ENCODE measurements around the gene SRMS.

Gene SRMS

DNA sequence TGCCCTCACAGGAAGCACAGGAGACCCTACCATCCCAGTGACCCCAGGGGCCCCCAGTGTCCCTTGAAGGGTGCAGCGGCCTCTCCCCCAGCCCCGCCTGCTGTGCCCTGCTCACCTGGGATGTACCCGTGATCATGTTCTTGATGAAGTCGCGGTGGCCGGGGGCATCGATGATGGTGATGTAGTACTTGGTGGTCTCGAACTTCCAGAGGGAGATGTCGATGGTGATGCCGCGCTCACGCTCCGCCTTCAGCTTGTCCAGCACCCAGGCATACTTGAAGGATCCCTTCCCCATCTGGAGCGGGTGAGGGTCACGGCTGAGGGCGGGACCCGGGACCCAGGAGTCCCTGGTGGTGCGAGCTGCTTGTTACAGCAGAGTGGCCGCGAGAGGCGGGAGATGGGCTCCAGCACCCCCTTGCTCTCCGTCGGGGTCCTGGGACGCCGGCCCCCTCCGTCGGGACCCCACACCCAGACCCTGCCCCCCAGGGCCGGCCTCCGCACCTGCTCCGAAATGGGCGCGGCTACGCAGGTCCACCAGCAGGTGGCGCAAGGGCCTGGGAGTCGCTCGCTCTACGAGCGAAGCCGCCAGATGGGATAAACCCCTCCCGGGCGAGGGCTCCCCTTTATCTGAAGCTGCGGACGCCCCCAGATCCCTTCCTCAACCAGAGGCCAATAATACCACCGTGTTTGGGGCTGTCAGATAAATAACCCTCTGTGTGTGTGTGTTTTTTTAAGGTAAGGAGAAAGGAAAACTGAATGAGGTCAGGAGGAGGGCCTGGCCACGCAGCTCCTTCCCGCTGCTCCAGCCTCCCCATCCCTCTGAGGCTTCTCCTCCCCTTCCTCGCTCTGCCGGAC, 51.6 kb downstream of the SRMS start:
- Histone ChIP-seq H2AFZ (ENCODE audit: low read length) (peak overlapping the region; percentile 43; the same call in 1 of the 2 replicates), H3K27me3 (replicated peaks; ENCODE audit: insufficient read depth, low read length) (peaks cover 56% of the 10 kb centered on the region), H3K4me2 (ENCODE audit: low read depth, low read length) (peak overlapping the region; percentile 85), H3K9me2 (replicated peaks; ENCODE audit: insufficient read depth, low read length) (no peaks in the 10 kb centered on the region), H3K4me3 (ENCODE audit: low read length) (peak overlapping the region; percentile 47), H3K79me2 (ENCODE audit: low read length) (no peaks in the 10 kb centered on the region), H4K20me1 (ENCODE audit: insufficient read depth, low read length) (no peaks in the 10 kb centered on the region), H3K27ac (ENCODE audit: low read length) (no peak overlapping the region), H3F3A (ENCODE audit: insufficient read depth, low read length) (no peaks in the 10 kb centered on the region), H3K4me1 (ENCODE audit: low read length) (no peaks in the 10 kb centered on the region), H3K36me3 (replicated peaks; ENCODE audit: insufficient read depth, low read length) (no peaks in the 10 kb centered on the region), H3K9ac (ENCODE audit: low read length) (no peak overlapping the region), H3K9me3 (replicated peaks; ENCODE audit: insufficient read depth, low read length) (no peaks in the 10 kb centered on the region)
- DNase-seq: peak; percentile 70
- TF ChIP-seq, protein P1, sequence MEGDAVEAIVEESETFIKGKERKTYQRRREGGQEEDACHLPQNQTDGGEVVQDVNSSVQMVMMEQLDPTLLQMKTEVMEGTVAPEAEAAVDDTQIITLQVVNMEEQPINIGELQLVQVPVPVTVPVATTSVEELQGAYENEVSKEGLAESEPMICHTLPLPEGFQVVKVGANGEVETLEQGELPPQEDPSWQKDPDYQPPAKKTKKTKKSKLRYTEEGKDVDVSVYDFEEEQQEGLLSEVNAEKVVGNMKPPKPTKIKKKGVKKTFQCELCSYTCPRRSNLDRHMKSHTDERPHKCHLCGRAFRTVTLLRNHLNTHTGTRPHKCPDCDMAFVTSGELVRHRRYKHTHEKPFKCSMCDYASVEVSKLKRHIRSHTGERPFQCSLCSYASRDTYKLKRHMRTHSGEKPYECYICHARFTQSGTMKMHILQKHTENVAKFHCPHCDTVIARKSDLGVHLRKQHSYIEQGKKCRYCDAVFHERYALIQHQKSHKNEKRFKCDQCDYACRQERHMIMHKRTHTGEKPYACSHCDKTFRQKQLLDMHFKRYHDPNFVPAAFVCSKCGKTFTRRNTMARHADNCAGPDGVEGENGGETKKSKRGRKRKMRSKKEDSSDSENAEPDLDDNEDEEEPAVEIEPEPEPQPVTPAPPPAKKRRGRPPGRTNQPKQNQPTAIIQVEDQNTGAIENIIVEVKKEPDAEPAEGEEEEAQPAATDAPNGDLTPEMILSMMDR (IDR thresholded peaks at IDR 0.05; ENCODE audit: low read length): peak; percentile 92
- TF ChIP-seq EZH2phosphoT487 (IDR thresholded peaks at IDR 0.05; ENCODE audit: low read length): no peak

DNA sequence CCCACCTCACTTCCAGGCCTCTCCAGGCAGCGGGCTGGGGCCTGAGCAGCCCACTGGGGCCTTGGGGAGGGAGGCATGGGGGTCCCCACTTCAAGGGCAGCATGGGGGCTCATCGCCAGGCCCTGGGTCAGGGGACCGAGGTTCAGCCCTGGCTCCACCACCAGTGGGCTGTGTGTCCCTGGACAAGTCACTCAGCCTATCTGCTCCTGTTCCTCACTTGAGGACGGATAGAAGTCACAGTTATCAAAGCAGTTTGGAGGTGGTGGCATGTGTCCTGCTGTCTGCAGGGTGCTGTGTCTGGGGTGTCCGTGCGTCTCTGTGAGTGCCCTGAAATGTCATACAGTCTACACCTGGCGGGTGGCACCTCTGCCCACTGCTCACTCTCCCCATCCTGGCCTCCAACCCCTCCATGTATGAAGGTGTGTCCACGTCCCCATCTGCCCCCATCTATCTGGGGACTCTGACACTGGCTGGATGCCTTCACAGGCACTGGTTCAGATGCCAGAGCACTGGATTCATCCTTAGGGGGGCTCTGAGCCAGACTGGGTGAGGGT, 52.3 kb downstream of the SRMS start:
- no peak overlapping the region for H3K27ac ChIP-seq (ENCODE audit: low read length)
- DNase-seq: no peak
- H3K9me2 ChIP-seq (replicated peaks; ENCODE audit: insufficient read depth, low read length): no peaks in the 10 kb centered on the region
- H3K9me3 ChIP-seq (replicated peaks; ENCODE audit: insufficient read depth, low read length): no peaks in the 10 kb centered on the region
- H3F3A ChIP-seq (ENCODE audit: insufficient read depth, low read length): no peaks in the 10 kb centered on the region
- H3K9ac ChIP-seq (ENCODE audit: low read length): no peak overlapping the region
- TF ChIP-seq EZH2 (optimal IDR thresholded peaks at IDR 0.05; ENCODE audit: low read depth, low read length): no peak
- TF ChIP-seq, protein P1 (IDR thresholded peaks at IDR 0.05; ENCODE audit: low read length): no peak
- TF ChIP-seq EZH2phosphoT487 (IDR thresholded peaks at IDR 0.05; ENCODE audit: low read length): no peak
- H3K4me1 ChIP-seq (ENCODE audit: low read length): no peaks in the 10 kb centered on the region
- no peaks in the 10 kb centered on the region for H3K79me2 ChIP-seq (ENCODE audit: low read length)
- H3K4me2 ChIP-seq (ENCODE audit: low read depth, low read length): no peak overlapping the region
- no peak overlapping the region for H3K4me3 ChIP-seq (ENCODE audit: low read length)
- H2AFZ ChIP-seq (ENCODE audit: low read length): no peak overlapping the region
- H3K27me3 ChIP-seq (replicated peaks; ENCODE audit: insufficient read depth, low read length): peaks cover 62% of the 10 kb centered on the region
- H4K20me1 ChIP-seq (ENCODE audit: insufficient read depth, low read length): no peaks in the 10 kb centered on the region
- no peaks in the 10 kb centered on the region for H3K36me3 ChIP-seq (replicated peaks; ENCODE audit: insufficient read depth, low read length)

DNA sequence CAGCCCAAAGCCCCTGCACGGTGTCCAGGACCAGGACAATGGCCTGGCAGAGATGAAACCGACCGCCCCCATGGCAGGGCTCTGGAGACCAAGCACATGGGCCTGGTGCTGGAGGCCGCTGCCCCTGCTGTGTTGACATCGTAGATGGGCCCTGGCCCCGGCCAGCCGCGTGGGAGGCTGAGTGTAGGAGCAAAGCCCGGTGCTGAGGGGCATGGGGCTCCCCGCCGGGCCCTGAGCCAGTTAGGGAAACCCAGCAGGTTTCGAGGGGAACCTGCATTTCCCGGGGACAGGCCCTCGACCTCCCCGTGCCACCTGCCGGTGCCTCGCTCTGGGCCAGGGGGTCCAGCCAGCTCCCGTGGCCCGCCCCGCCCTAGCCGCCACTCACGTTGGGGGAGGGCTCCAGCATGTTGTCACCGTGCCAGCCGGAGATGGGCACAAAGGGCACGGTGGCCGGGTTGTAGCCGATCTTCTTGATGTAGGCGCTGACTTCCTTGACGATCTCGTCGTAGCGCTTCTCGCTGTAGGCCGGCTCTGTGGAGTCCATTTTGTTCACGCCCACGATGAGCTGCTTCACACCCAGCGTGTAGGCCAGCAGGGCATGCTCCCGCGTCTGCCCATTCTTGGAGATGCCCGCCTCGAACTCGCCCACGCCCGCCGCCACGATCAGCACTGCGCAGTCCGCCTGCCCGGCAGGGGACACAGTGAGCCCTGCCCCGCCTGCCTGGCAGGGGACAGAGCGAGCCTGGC, 53.0 kb downstream of the SRMS start:
- Histone ChIP-seq H3K9me2 (replicated peaks; ENCODE audit: insufficient read depth, low read length) (no peaks in the 10 kb centered on the region), H3K36me3 (replicated peaks; ENCODE audit: insufficient read depth, low read length) (no peaks in the 10 kb centered on the region), H3K27me3 (replicated peaks; ENCODE audit: insufficient read depth, low read length) (peaks cover 67% of the 10 kb centered on the region), H4K20me1 (ENCODE audit: insufficient read depth, low read length) (no peaks in the 10 kb centered on the region), H3K4me1 (ENCODE audit: low read length) (no peaks in the 10 kb centered on the region), H2AFZ (ENCODE audit: low read length) (no peak overlapping the region), H3K79me2 (ENCODE audit: low read length) (no peaks in the 10 kb centered on the region), H3K4me3 (ENCODE audit: low read length) (no peak overlapping the region), H3F3A (ENCODE audit: insufficient read depth, low read length) (no peaks in the 10 kb centered on the region), H3K9me3 (replicated peaks; ENCODE audit: insufficient read depth, low read length) (no peaks in the 10 kb centered on the region), H3K4me2 (ENCODE audit: low read depth, low read length) (no peak overlapping the region), H3K27ac (ENCODE audit: low read length) (no peak overlapping the region), H3K9ac (ENCODE audit: low read length) (no peak overlapping the region)
- DNase-seq: no peak
- TF ChIP-seq EZH2phosphoT487 (IDR thresholded peaks at IDR 0.05; ENCODE audit: low read length) (no peak), EZH2 (optimal IDR thresholded peaks at IDR 0.05; ENCODE audit: low read depth, low read length) (no peak)
- TF ChIP-seq, protein P1 (IDR thresholded peaks at IDR 0.05; ENCODE audit: low read length): no peak

Measured in MM.1S (cell line).